ENCODE results near the gene INTS3. TPM values are rescaled to one million over a fixed set of nuclear protein-coding genes. Genes with fewer than 3 reads are reported as not detected.

Gene INTS3
- total and polyA plus RNA-seq, 7 donors, result 11.3 to 29.0 (median 22.1) TPM

GRCh38 chr1:153680120-153680403 is 47.8 kb upstream of the INTS3 start:
- WGBS, 3 donors, result 27 to 35% (median 33%) methylated on average over 10 of the region's 10 CpGs

GRCh38 chr1:153682730-153683129 is 45.1 kb upstream of the INTS3 start:
- H3K27ac ChIP-seq, result no peak overlapping the region
- ATAC-seq (no peak), DNase-seq (no peak)
- no peak overlapping the region for H3K4me3 ChIP-seq
- H3K36me3 ChIP-seq (ENCODE audit: insufficient read depth in 1 of 2, low read depth in 1 of 2), result peaks cover 0 to 7% of the 10 kb centered on the region in 2 donors
- H3K27me3 ChIP-seq (ENCODE audit: insufficient read depth in 3 of 3, low read length in 2 of 3), result peaks cover 0 to 30% (median 9%) of the 10 kb centered on the region in 3 donors
- H3K9me3 ChIP-seq, result no peaks in the 10 kb centered on the region
- H3K4me1 ChIP-seq, result no peaks in the 10 kb centered on the region
- intact Hi-C loops (cut with DNase I), result loop anchor here in 1 of 2 donors (5.0 kb wide), 1 partner anchor 35 kb away; no protein-coding TSS in a partner anchor
- 80 to 89% (median 80%) methylated on average over 7 of the region's 7 CpGs for WGBS, 3 donors
- TF ChIP-seq CTCF (IDR thresholded peaks at IDR 0.05), result no peak

More at GRCh38 chr1:153680120-153680403, 47.8 kb upstream of the INTS3 start:
- H3K4me3 ChIP-seq, result peak overlapping the region; percentile 70
- intact Hi-C loops (cut with DNase I), result loop anchor here in 1 of 2 donors (5.0 kb wide), 1 partner anchor 37 kb away; no protein-coding TSS in a partner anchor
- no peaks in the 10 kb centered on the region for H3K4me1 ChIP-seq
- no peaks in the 10 kb centered on the region for H3K9me3 ChIP-seq
- TF ChIP-seq CTCF (IDR thresholded peaks at IDR 0.05), result no peak
- DNase-seq, result no peak
- peaks cover 0 to 30% (median 9%) of the 10 kb centered on the region in 3 donors for H3K27me3 ChIP-seq (ENCODE audit: insufficient read depth in 3 of 3, low read length in 2 of 3)
- no peak overlapping the region for H3K27ac ChIP-seq
- peaks cover 0 to 7% of the 10 kb centered on the region in 2 donors for H3K36me3 ChIP-seq (ENCODE audit: insufficient read depth in 1 of 2, low read depth in 1 of 2)
- ATAC-seq, result no peak

GRCh38 chr1:153683854-153684253 is 44.0 kb upstream of the INTS3 start:
- H3K27ac ChIP-seq, result no peak overlapping the region
- H3K4me1 ChIP-seq, result no peaks in the 10 kb centered on the region
- peaks cover 0 to 7% of the 10 kb centered on the region in 2 donors for H3K36me3 ChIP-seq (ENCODE audit: insufficient read depth in 1 of 2, low read depth in 1 of 2)
- no peak overlapping the region for H3K4me3 ChIP-seq
- no peaks in the 10 kb centered on the region for H3K9me3 ChIP-seq
- 77 to 83% (median 82%) methylated on average over 5 of the region's 5 CpGs for WGBS, 3 donors
- peaks cover 0 to 28% (median 8%) of the 10 kb centered on the region in 3 donors for H3K27me3 ChIP-seq (ENCODE audit: insufficient read depth in 3 of 3, low read length in 2 of 3)
- no peak for DNase-seq
- no peak for ATAC-seq
- TF ChIP-seq CTCF (IDR thresholded peaks at IDR 0.05), result no peak
- intact Hi-C loops (cut with DNase I), result loop anchor here in 1 of 2 donors (5.0 kb wide), 1 partner anchor 33 kb away; no protein-coding TSS in a partner anchor

- no peak for ATAC-seq
Measured at GRCh38 chr1:153684892-153685291, 43.0 kb upstream of the INTS3 start.

More at GRCh38 chr1:153684892-153685291, 43.0 kb upstream of the INTS3 start:
- intact Hi-C loops (cut with DNase I), result loop anchor here in 1 of 2 donors (5.0 kb wide), 1 partner anchor 32 kb away; no protein-coding TSS in a partner anchor
- WGBS, 3 donors, result 84 to 87% (median 86%) methylated on average over 12 of the region's 12 CpGs
- H3K4me3 ChIP-seq, result no peak overlapping the region
- DNase-seq, result no peak
- no peak overlapping the region for H3K27ac ChIP-seq
- peaks cover 0 to 18% (median 3%) of the 10 kb centered on the region in 3 donors for H3K27me3 ChIP-seq (ENCODE audit: insufficient read depth in 3 of 3, low read length in 2 of 3)
- no peaks in the 10 kb centered on the region for H3K9me3 ChIP-seq
- H3K4me1 ChIP-seq, result no peaks in the 10 kb centered on the region
- peaks cover 0 to 7% of the 10 kb centered on the region in 2 donors for H3K36me3 ChIP-seq (ENCODE audit: insufficient read depth in 1 of 2, low read depth in 1 of 2)
- TF ChIP-seq CTCF (IDR thresholded peaks at IDR 0.05), result no peak
